Uterus (tissue), 4 donors: ENCODE measurements around the gene NLGN3. TPM values are rescaled to one million over a fixed set of nuclear protein-coding genes. Genes with fewer than 3 reads are reported as not detected.

Experiments used
- DNase-seq, 2 donors: peaks; one replicate each; pipeline ENCODE4 v3.0.0-alpha.2; 2019 to 2020
- H3K27ac ChIP-seq, 2 donors: fragments of 200-600 bp; sonication (generic); 1 replicate in 1 of 2; 2 replicates in 1 of 2; pipeline ENCODE4 v1.5.1; 2016 to 2018
- H3K27me3 ChIP-seq, 2 donors: fragments of 200-600 bp; sonication (generic); one replicate each; pipeline ENCODE4 v1.5.1; 2018 to 2019; ENCODE audit warnings: control low read depth in 1 of 2
- H3K36me3 ChIP-seq, 2 donors: fragments of 200-600 bp; sonication (generic); one replicate each; pipeline ENCODE4 v1.5.1; 2019; ENCODE audit warnings: control low read depth in 1 of 2
- H3K4me1 ChIP-seq, 2 donors: fragments of 200-600 bp; sonication (generic); one replicate each; pipeline ENCODE4 v1.5.1; 2018 to 2019; ENCODE audit warnings: control low read depth in 1 of 2
- H3K4me3 ChIP-seq, 2 donors: fragments of 200-600 bp; sonication (generic); 1 replicate in 1 of 2; 2 replicates in 1 of 2; pipeline ENCODE4 v1.5.1; 2018 to 2019; ENCODE audit warnings: mild to moderate bottlenecking in 1 of 2
- H3K9me3 ChIP-seq, 2 donors: fragments of 200-600 bp; sonication (generic); one replicate each; pipeline ENCODE4 v1.5.1; 2019; ENCODE audit warnings: control low read depth in 1 of 2
- CTCF ChIP-seq, 4 experiments: fragments of 200-600 bp in 2 of 4; fragments of 450-650 bp in 2 of 4; sonication (generic) in 2 of 4; IDR thresholded peaks; one replicate each; pipeline ENCODE4 v1.5.1; 2016 to 2019; ENCODE audit warnings: antibody characterized with exemption in 4 of 4, mild to moderate bottlenecking in 2 of 4, moderate library complexity in 1 of 4
- POLR2A ChIP-seq, 2 donors: fragments of 450-650 bp; IDR thresholded peaks; one replicate each; pipeline ENCODE4 v1.6.1; 2016; ENCODE audit warnings: antibody characterized with exemption in 2 of 2, mild to moderate bottlenecking in 1 of 2, moderate library complexity in 1 of 2
- intact Hi-C: fragments of 100-400 bp; cut with DNase I; formaldehyde crosslinking; loops from one replicate; pipeline ENCODE4 v1.15.1; 2023; ENCODE audit warnings: low total_unique reads
- total RNA-seq, 4 donors: library from RNA; depleted of rRNA in 3 of 4; stranded (reverse); fragments of >200 nt in 3 of 4; gene quantifications; one replicate each; pipeline versions ENCODE4 v1.1.0 to v1.2.4, GENCODE V29; 2014 to 2023
- donor health status: DM: yes; HTN: yes; CAD: no.

Gene NLGN3
- total RNA-seq, 4 donors from 2014 or later = 1.7 to 14.4 (median 5.1) TPM; not detected in 1

GRCh38 chrX:71191248-71191647, 46.6 kb downstream of the NLGN3 start:
- Histone ChIP-seq H3K4me3 (no peak overlapping the region), H3K27ac (no peak overlapping the region), H3K4me1 (no peaks in the 10 kb centered on the region), H3K36me3 (no peaks in the 10 kb centered on the region), H3K27me3 (no peaks in the 10 kb centered on the region), H3K9me3 (no peaks in the 10 kb centered on the region)
- no peak for TF ChIP-seq CTCF (IDR thresholded peaks at IDR 0.05)
- TF ChIP-seq POLR2A (IDR thresholded peaks at IDR 0.05) = no peak
- intact Hi-C loops = no loop called here
- DNase-seq = no peak

DNA sequence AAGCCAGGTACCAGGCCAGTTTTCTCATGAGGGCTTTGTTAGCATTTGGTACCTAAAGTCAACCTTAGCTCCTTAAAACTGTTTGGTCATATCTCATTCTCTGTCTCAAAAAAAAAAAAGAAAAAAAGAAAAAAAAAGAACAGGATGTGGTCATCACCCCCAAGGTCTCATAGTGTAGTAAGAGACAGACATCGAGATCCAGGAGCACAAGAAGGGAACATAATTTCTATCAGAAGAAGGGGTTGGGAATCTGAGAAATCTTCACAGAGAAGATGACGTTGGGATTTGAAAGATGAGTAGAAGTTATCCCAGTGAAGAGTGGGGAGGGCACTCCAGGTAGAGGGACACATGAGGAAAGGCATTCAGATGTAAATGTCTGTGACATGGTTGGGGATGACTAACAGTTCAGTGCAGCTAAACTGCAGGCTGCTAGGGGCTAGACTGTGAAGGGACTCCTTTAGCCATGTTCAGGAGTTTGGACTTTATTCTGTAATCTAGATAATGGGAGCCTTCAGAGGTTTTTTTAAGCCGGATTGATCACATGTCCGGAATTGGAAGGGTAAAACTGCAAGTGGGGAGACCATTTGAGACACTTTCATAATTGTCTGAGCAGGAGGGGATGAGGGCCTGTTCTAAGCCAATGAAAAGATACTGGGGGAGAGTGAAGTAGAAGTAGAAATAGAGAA, 51.5 kb downstream of the NLGN3 start:
- Histone ChIP-seq H3K27ac (no peak overlapping the region), H3K9me3 (no peaks in the 10 kb centered on the region), H3K4me3 (no peak overlapping the region), H3K27me3 (peaks cover 0 to 5% of the 10 kb centered on the region in 2 donors), H3K36me3 (no peaks in the 10 kb centered on the region), H3K4me1 (no peaks in the 10 kb centered on the region)
- TF ChIP-seq POLR2A (IDR thresholded peaks at IDR 0.05) (no peak), CTCF (IDR thresholded peaks at IDR 0.05) (no peak)
- DNase-seq = no peak
- intact Hi-C loops = no loop called here

- no peak overlapping the region for H3K27ac ChIP-seq
- intact Hi-C loops = no loop called here
Measured at GRCh38 chrX:71198066-71198465, 53.4 kb downstream of the NLGN3 start.

GRCh38 chrX:71199252-71200008, 54.8 kb downstream of the NLGN3 start:
- no peak for DNase-seq
- Histone ChIP-seq H3K4me1 (no peaks in the 10 kb centered on the region), H3K4me3 (no peak overlapping the region), H3K27me3 (peaks cover 0 to 5% of the 10 kb centered on the region in 2 donors), H3K9me3 (no peaks in the 10 kb centered on the region), H3K27ac (no peak overlapping the region), H3K36me3 (no peaks in the 10 kb centered on the region)
- intact Hi-C loops = no loop called here
- TF ChIP-seq POLR2A (IDR thresholded peaks at IDR 0.05) (no peak), CTCF (IDR thresholded peaks at IDR 0.05) (no peak)

More at GRCh38 chrX:71198066-71198465, 53.4 kb downstream of the NLGN3 start:
- Histone ChIP-seq H3K4me3 (no peak overlapping the region), H3K36me3 (no peaks in the 10 kb centered on the region), H3K9me3 (no peaks in the 10 kb centered on the region), H3K4me1 (no peaks in the 10 kb centered on the region), H3K27me3 (peaks cover 0 to 5% of the 10 kb centered on the region in 2 donors)
- DNase-seq = no peak
- no peak for TF ChIP-seq CTCF (IDR thresholded peaks at IDR 0.05)
- TF ChIP-seq POLR2A (IDR thresholded peaks at IDR 0.05) = no peak

DNA sequence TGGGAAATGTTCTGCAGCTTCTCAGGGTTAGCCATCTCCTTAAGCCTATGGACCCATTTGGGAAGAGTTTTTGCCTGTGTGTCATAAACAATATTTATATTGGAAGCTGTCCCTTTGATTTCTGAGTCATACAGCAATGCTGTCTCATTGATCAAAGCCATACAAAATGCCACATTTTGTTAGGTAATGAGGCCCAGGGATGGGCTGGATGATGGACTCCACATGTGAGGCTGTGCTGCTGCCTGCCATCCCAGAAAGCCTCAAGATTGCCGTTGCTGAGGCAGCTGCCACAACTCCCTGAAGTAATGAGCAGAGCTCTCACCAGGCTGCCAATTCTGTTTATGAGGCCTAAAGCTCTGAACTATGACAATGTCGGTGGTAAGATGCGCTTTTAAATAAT, 66.2 kb downstream of the NLGN3 start:
- TF ChIP-seq CTCF (IDR thresholded peaks at IDR 0.05) = no peak
- no peak for TF ChIP-seq POLR2A (IDR thresholded peaks at IDR 0.05)
- Histone ChIP-seq H3K27me3 (no peaks in the 10 kb centered on the region), H3K4me1 (no peaks in the 10 kb centered on the region), H3K27ac (no peak overlapping the region), H3K36me3 (no peaks in the 10 kb centered on the region), H3K4me3 (no peak overlapping the region), H3K9me3 (no peaks in the 10 kb centered on the region)
- intact Hi-C loops = no loop called here
- DNase-seq = no peak
